ENCODE results near the gene ELMO3. TPM values are rescaled to one million over a fixed set of nuclear protein-coding genes. Genes with fewer than 3 reads are reported as not detected.

The ELMO3 gene
- total and polyA plus RNA-seq, 2 of the 13 experiments (the other 11 are each of a cell fraction or from before 2014, with no cell fraction given): 2.6 to 4.0 TPM

DNA sequence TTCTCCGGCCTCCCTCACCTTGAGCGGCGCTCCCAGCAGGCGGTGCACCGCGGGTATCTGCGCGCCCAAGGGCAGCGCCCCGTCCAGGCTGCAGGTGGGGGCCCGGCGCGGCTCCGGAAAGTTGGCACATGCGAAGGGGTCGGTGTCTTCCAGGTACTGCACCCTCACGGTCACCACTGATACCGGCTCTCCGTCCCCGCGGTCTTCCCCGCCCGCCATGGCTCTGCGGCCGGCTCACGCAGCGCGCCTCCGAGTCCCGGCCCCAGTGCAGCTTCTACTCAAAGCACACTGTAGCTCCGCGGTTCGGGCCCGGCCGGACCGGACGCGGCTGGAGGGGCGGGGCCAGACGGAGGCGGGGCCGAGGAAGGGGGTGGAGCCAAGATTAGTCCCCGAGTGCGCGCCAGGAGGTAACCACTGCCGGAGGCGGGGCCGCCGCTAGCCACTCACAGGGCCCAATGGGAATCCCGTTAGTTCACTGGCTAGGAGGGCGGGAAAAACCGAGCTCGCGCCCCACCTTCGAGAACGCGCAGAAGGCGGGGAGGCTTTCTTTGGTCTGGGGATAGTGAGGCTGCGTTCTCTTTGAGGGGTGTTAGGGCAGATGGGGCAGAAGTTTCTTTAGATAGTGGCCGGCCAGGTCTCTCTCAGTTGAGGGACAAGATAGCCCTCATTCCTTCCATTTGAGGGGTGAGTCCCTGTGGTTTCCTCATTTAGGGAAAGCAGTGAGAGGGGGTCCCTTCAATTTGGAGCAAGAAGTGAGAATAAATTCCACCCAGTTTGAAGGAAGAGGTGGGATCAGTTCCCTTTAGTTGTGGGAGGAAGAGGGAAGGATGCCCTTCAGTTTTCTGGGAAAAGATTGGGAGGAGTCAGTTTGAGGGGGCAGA, 48.5 kb downstream of the ELMO3 start, which contains the start of gene FHOD1 (continued):
- peak; percentile 34; the same call in 1 of the 2 replicates for TF ChIP-seq ZNF652 (CRISPR knock-in tag; IDR thresholded peaks at IDR 0.05; ENCODE audit: borderline replicate concordance, low read depth)
- TF ChIP-seq SP4 (CRISPR knock-in tag; IDR thresholded peaks at IDR 0.05): peak; percentile 86
- peak; percentile 57; the same call in 1 of the 2 replicates for TF ChIP-seq RFXANK (CRISPR knock-in tag; IDR thresholded peaks at IDR 0.05)
- peak; percentile 91 for TF ChIP-seq ZNF777 (CRISPR knock-in tag; IDR thresholded peaks at IDR 0.05)
- TF ChIP-seq, protein P1, sequence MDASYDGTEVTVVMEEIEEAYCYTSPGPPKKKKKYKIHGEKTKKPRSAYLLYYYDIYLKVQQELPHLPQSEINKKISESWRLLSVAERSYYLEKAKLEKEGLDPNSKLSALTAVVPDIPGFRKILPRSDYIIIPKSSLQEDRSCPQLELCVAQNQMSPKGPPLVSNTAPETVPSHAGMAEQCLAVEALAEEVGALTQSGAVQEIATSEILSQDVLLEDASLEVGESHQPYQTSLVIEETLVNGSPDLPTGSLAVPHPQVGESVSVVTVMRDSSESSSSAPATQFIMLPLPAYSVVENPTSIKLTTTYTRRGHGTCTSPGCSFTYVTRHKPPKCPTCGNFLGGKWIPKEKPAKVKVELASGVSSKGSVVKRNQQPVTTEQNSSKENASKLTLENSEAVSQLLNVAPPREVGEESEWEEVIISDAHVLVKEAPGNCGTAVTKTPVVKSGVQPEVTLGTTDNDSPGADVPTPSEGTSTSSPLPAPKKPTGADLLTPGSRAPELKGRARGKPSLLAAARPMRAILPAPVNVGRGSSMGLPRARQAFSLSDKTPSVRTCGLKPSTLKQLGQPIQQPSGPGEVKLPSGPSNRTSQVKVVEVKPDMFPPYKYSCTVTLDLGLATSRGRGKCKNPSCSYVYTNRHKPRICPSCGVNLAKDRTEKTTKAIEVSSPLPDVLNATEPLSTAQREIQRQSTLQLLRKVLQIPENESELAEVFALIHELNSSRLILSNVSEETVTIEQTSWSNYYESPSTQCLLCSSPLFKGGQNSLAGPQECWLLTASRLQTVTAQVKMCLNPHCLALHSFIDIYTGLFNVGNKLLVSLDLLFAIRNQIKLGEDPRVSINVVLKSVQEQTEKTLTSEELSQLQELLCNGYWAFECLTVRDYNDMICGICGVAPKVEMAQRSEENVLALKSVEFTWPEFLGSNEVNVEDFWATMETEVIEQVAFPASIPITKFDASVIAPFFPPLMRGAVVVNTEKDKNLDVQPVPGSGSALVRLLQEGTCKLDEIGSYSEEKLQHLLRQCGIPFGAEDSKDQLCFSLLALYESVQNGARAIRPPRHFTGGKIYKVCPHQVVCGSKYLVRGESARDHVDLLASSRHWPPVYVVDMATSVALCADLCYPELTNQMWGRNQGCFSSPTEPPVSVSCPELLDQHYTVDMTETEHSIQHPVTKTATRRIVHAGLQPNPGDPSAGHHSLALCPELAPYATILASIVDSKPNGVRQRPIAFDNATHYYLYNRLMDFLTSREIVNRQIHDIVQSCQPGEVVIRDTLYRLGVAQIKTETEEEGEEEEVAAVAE (CRISPR knock-in tag; IDR thresholded peaks at IDR 0.05; ENCODE audit: borderline replicate concordance): peak; percentile 92
- peak; percentile 21 to 48; a peak in 2 of 4 replicates for TF ChIP-seq HMGXB4 (CRISPR knock-in tag; IDR thresholded peaks at IDR 0.05; ENCODE audit: borderline replicate concordance in 1 of 2, low read depth in 1 of 2)
- no peak for TF ChIP-seq ATF7 (IDR thresholded peaks at IDR 0.05)
- TF ChIP-seq ATF7 (CRISPR knock-in tag; IDR thresholded peaks at IDR 0.05): no peak
- peak; percentile 96 for TF ChIP-seq HDAC1 (CRISPR knock-in tag; IDR thresholded peaks at IDR 0.05)
- TF ChIP-seq ZFP36L2 (CRISPR knock-in tag; IDR thresholded peaks at IDR 0.05): 0 out of 2 replicates have a peak, but pooled peaks have one; percentile 44
- TF ChIP-seq ZNF33A (CRISPR knock-in tag; IDR thresholded peaks at IDR 0.05; ENCODE audit: borderline replicate concordance): peak; percentile 90
- no peak for TF ChIP-seq ZNF496 (CRISPR knock-in tag; IDR thresholded peaks at IDR 0.05; ENCODE audit: insufficient replicate concordance)
- TF ChIP-seq TCF7 (IDR thresholded peaks at IDR 0.05; ENCODE audit: low read depth): 0 out of 2 replicates have a peak, but pooled peaks have one; percentile 9
- peak; percentile 54; the same call in 1 of the 2 replicates for TF ChIP-seq TFAP4 (IDR thresholded peaks at IDR 0.05; ENCODE audit: borderline replicate concordance, low read depth)
- TF ChIP-seq SP2 (CRISPR knock-in tag; IDR thresholded peaks at IDR 0.05): peak; percentile 69
- TF ChIP-seq CBFB (CRISPR knock-in tag; IDR thresholded peaks at IDR 0.05): peak; percentile 77; the same call in 1 of the 2 replicates
- no peak for TF ChIP-seq ATM (IDR thresholded peaks at IDR 0.05; ENCODE audit: borderline replicate concordance)
- 0 out of 2 replicates have a peak, but pooled peaks have one; percentile 42 for TF ChIP-seq TSC22D2 (CRISPR knock-in tag; IDR thresholded peaks at IDR 0.05; ENCODE audit: borderline replicate concordance)

Data from HepG2 (cell line).